H9 (cell line): Measurements from ENCODE around the gene UVSSA. TPM values are rescaled to one million over a fixed set of nuclear protein-coding genes. Genes with fewer than 3 reads are reported as not detected.

Experiments
- DNase-seq: peaks from one replicate; pipeline ENCODE4 v3.0.0-alpha.2; 2017
- H2AFZ ChIP-seq: one replicate; pipeline ENCODE4 v1.6.1; 2013; ENCODE audit warnings: mild to moderate bottlenecking, low read length, control low read depth, moderate library complexity
- H2AK5ac ChIP-seq: 2 replicates; pipeline ENCODE4 v1.6.1; 2013; ENCODE audit warnings: low read length, control low read depth, mixed read lengths; ENCODE audit not compliant: insufficient read length
- H2BK120ac ChIP-seq: one replicate; pipeline ENCODE4 v1.6.1; 2013; ENCODE audit warnings: low read depth, mild to moderate bottlenecking, low read length, control low read depth, inconsistent platforms; ENCODE audit not compliant: poor library complexity, severe bottlenecking
- H2BK12ac ChIP-seq: 2 replicates; pipeline ENCODE4 v1.6.1; 2013; ENCODE audit warnings: low read length, control low read depth, mixed read lengths, low read depth; ENCODE audit not compliant: insufficient read length
- H2BK15ac ChIP-seq: 2 replicates; pipeline ENCODE4 v1.6.1; 2013; ENCODE audit warnings: low read depth, low read length, control low read depth
- H2BK20ac ChIP-seq: one replicate; pipeline ENCODE4 v1.6.1; 2013; ENCODE audit warnings: low read depth, mild to moderate bottlenecking, low read length, control low read depth, inconsistent platforms; ENCODE audit not compliant: poor library complexity, severe bottlenecking
- H2BK5ac ChIP-seq: 2 replicates; pipeline ENCODE4 v1.6.1; 2013; ENCODE audit warnings: low read length, control low read depth, mixed read lengths; ENCODE audit not compliant: insufficient read length
- H3K14ac ChIP-seq: 2 replicates; pipeline ENCODE4 v1.6.1; 2013; ENCODE audit warnings: low read length, control low read depth; ENCODE audit not compliant: insufficient read depth
- H3K18ac ChIP-seq: 2 replicates; pipeline ENCODE4 v1.6.1; 2013; ENCODE audit warnings: low read depth, mild to moderate bottlenecking, mixed read lengths, low read length, control low read depth; ENCODE audit not compliant: insufficient read length
- H3K23ac ChIP-seq: 2 replicates; pipeline ENCODE4 v1.6.1; 2013; ENCODE audit warnings: low read length, control low read depth, mixed read lengths, low read depth; ENCODE audit not compliant: insufficient read length
- H3K23me2 ChIP-seq: 2 replicates; pipeline ENCODE4 v1.6.1; 2013; ENCODE audit warnings: low read depth, mild to moderate bottlenecking, mixed read lengths, low read length, control low read depth; ENCODE audit not compliant: insufficient read length, poor library complexity, severe bottlenecking
- H3K27ac ChIP-seq: 2 replicates; pipeline ENCODE4 v1.5.1; 2013; ENCODE audit warnings: low read length, control low read depth, mixed read lengths, low read depth; ENCODE audit not compliant: insufficient read length
- H3K27me3 ChIP-seq: 2 replicates; pipeline ENCODE4 v1.6.1; 2013; ENCODE audit warnings: low read length, control low read depth, inconsistent platforms; ENCODE audit not compliant: insufficient read depth
- H3K4ac ChIP-seq: 2 replicates; pipeline ENCODE4 v1.6.1; 2013; ENCODE audit warnings: low read depth, mild to moderate bottlenecking, control low read depth, inconsistent platforms, low read length, moderate library complexity
- H3K4me1 ChIP-seq: 2 replicates; pipeline ENCODE4 v1.6.1; 2013; ENCODE audit warnings: low read length, control low read depth, inconsistent platforms; ENCODE audit not compliant: insufficient read depth
- H3K4me2 ChIP-seq: 2 replicates; pipeline ENCODE4 v1.6.1; 2013; ENCODE audit warnings: low read length, control low read depth, mixed read lengths; ENCODE audit not compliant: insufficient read length, insufficient read depth
- H3K56ac ChIP-seq: 2 replicates; pipeline ENCODE4 v1.6.1; 2013; ENCODE audit warnings: low read depth, mild to moderate bottlenecking, mixed read lengths, low read length, control low read depth; ENCODE audit not compliant: insufficient read length
- H3K79me1 ChIP-seq: 2 replicates; pipeline ENCODE4 v1.6.1; 2013; ENCODE audit warnings: low read depth, mild to moderate bottlenecking, moderate library complexity, low read length, control low read depth, inconsistent platforms; ENCODE audit not compliant: insufficient read depth, poor library complexity, severe bottlenecking
- H3K79me2 ChIP-seq: 2 replicates; pipeline ENCODE4 v1.6.1; 2013; ENCODE audit warnings: low read length, control low read depth, inconsistent platforms; ENCODE audit not compliant: insufficient read depth
- H3K9ac ChIP-seq: 2 replicates; pipeline ENCODE4 v1.6.1; 2013; ENCODE audit warnings: low read length, control low read depth, mixed read lengths; ENCODE audit not compliant: insufficient read length; ENCODE audit errors: extremely low read depth
- H3K9me3 ChIP-seq: one replicate; pipeline ENCODE4 v1.6.1; 2013; ENCODE audit warnings: low read depth, low read length, inconsistent platforms; ENCODE audit not compliant: control insufficient read depth
- H3T11ph ChIP-seq: one replicate; pipeline ENCODE4 v1.6.1; 2013; ENCODE audit warnings: mild to moderate bottlenecking, low read length, control low read depth, inconsistent platforms
- H4K20me1 ChIP-seq: one replicate; pipeline ENCODE4 v1.6.1; 2013; ENCODE audit not compliant: control insufficient read depth, insufficient read length, insufficient read depth
- H4K5ac ChIP-seq: 2 replicates; pipeline ENCODE4 v1.6.1; 2013; ENCODE audit warnings: low read depth, mild to moderate bottlenecking, mixed read lengths, low read length, control low read depth; ENCODE audit not compliant: insufficient read length
- H4K8ac ChIP-seq: replicated peaks from 2 replicates; pipeline ENCODE4 v1.6.1; 2013; ENCODE audit warnings: low read length, control low read depth, mixed read lengths, low read depth; ENCODE audit not compliant: insufficient read length
- H4K91ac ChIP-seq: 2 replicates; pipeline ENCODE4 v1.6.1; 2013; ENCODE audit warnings: low read depth, mild to moderate bottlenecking, moderate library complexity, mixed read lengths, low read length, control low read depth; ENCODE audit not compliant: insufficient read length
- H3K27ac Mint-ChIP-seq, 3 experiments: 2 replicates in 2 of 3; 3 replicates in 1 of 3; pipeline ENCODE4 v1.8.0; 2020 to 2021; ENCODE audit warnings: mixed read lengths in 3 of 3, mild to moderate bottlenecking in 1 of 3, moderate library complexity in 1 of 3
- H3K27me3 Mint-ChIP-seq: 2 replicates; pipeline ENCODE4 v1.8.0; 2021; ENCODE audit warnings: low read depth, mild to moderate bottlenecking, moderate library complexity, mixed read lengths
- H3K36me3 Mint-ChIP-seq, 3 experiments: 2 replicates in 2 of 3; 3 replicates in 1 of 3; pipeline ENCODE4 v1.8.0; 2020 to 2021; ENCODE audit warnings: low read depth in 3 of 3, mixed read lengths in 3 of 3; ENCODE audit not compliant: insufficient read depth in 1 of 3
- H3K4me1 Mint-ChIP-seq, 2 experiments: 2 replicates each; pipeline ENCODE4 v1.8.0; 2020; ENCODE audit warnings: mixed read lengths in 2 of 2
- H3K4me3 Mint-ChIP-seq, 2 experiments: 2 replicates in 1 of 2; 3 replicates in 1 of 2; pipeline ENCODE4 v1.8.0; 2020 to 2021; ENCODE audit warnings: mild to moderate bottlenecking in 2 of 2, mixed read lengths in 2 of 2, moderate library complexity in 1 of 2
- H3K9me3 Mint-ChIP-seq, 2 experiments: 2 replicates in 1 of 2; 3 replicates in 1 of 2; pipeline ENCODE4 v1.8.0; 2020; ENCODE audit warnings: mild to moderate bottlenecking in 2 of 2, mixed read lengths in 2 of 2, moderate library complexity in 1 of 2
- WGBS: extraction: QIAGEN DNeasy Blood & Tissue Kit; methylation state at CpG from one replicate; pipeline ENCODE4 v1.1.7; 2013; ENCODE audit warnings: missing lambda C conversion rate, low lambda C conversion rate, mixed read lengths; ENCODE audit not compliant: insufficient read length; ENCODE audit errors: extremely low coverage; 5-methylcytosine and 5-hydroxymethylcytosine counted together
- total RNA-seq: library from RNA; stranded (reverse); gene quantifications from 2 replicates; pipeline ENCODE4 v1.2.1, GENCODE V29; 2021
- TF ChIP-seq, protein P1 (sequence below): fragments of 200-600 bp; sonication (generic); conservative IDR thresholded peaks from 3 replicates; pipeline ENCODE4 v1.8.0; 2021; ENCODE audit warnings: antibody characterized with exemption, mild to moderate bottlenecking

UVSSA gene
- total RNA-seq, 1 experiment from 2014 or later = 15.9 TPM

DNA sequence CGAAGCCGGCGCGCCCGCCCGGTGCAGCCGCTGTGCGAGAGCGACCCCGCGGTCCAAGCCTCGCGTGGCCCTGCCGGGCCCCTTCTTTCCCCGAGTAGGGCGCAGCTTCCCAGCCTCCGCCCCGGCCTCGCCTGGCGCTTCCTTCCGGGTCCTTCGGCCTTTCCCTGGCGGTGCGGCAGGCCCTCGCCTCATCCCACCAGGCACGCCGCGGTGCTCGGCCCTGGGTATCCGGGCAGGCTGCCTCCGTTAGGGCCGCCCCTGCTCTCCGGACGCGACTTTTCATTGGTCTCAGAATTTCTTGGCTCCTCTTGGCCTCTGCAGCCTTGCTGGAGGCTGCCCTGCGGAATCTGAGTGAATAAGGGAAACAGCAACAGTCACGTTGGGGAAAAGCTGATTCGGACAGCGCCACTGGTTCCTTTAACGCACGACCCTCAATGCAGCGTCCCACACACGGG lies 429 bp downstream of the UVSSA start:
- Histone ChIP-seq H3K9ac (peak overlapping the region; percentile 91), H2BK12ac (no peak overlapping the region), H3K56ac (no peak overlapping the region), H3K4me1 (no peaks in the 10 kb centered on the region; the same call in 1 of the 2 replicates), H3K4ac (no peak overlapping the region), H3K79me1 (no peaks in the 10 kb centered on the region), H2AK5ac (no peak overlapping the region), H3K79me2 (no peaks in the 10 kb centered on the region), H2BK15ac (no peak overlapping the region), H3K14ac (peak overlapping the region; percentile 74), H2BK5ac (no peak overlapping the region), H3K4me2 (peak overlapping the region; percentile 91), H4K20me1 (no peaks in the 10 kb centered on the region), H3T11ph (no peak overlapping the region), H3K9me3 (no peaks in the 10 kb centered on the region), H4K5ac (no peak overlapping the region), H4K91ac (no peak overlapping the region), H3K27me3 (no peaks in the 10 kb centered on the region), H2AFZ (no peak overlapping the region), H3K23me2 (peaks cover 11% of the 10 kb centered on the region), H3K23ac (no peak overlapping the region), H2BK20ac (no peak overlapping the region), H3K27ac (peak overlapping the region; percentile 39), H4K8ac (no peak overlapping the region), H2BK120ac (no peak overlapping the region), H3K18ac (no peak overlapping the region)
- peak overlapping the region; percentile 81 to 90 for H3K4me3 Mint-ChIP-seq
- peak; percentile 65 for DNase-seq
- no peaks in the 10 kb centered on the region; the same call in 1 of the 2 replicates for H3K27me3 Mint-ChIP-seq
- WGBS = no CpG with 5 or more reads among the region's 43 CpGs
- peaks cover 0 to 4% of the 10 kb centered on the region in 2 experiments; a peak in 1 of 5 replicates for H3K9me3 Mint-ChIP-seq
- TF ChIP-seq, protein P1, sequence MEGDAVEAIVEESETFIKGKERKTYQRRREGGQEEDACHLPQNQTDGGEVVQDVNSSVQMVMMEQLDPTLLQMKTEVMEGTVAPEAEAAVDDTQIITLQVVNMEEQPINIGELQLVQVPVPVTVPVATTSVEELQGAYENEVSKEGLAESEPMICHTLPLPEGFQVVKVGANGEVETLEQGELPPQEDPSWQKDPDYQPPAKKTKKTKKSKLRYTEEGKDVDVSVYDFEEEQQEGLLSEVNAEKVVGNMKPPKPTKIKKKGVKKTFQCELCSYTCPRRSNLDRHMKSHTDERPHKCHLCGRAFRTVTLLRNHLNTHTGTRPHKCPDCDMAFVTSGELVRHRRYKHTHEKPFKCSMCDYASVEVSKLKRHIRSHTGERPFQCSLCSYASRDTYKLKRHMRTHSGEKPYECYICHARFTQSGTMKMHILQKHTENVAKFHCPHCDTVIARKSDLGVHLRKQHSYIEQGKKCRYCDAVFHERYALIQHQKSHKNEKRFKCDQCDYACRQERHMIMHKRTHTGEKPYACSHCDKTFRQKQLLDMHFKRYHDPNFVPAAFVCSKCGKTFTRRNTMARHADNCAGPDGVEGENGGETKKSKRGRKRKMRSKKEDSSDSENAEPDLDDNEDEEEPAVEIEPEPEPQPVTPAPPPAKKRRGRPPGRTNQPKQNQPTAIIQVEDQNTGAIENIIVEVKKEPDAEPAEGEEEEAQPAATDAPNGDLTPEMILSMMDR = no peak
- peak overlapping the region; percentile 23 to 96 (median 88); a peak in 3 of 7 replicates for H3K27ac Mint-ChIP-seq
- peaks cover 24 to 28% of the 10 kb centered on the region in 2 experiments for H3K4me1 Mint-ChIP-seq
- H3K36me3 Mint-ChIP-seq = peaks cover 11 to 31% (median 27%) of the 10 kb centered on the region in 3 experiments
